NCI-H2196 treated with DMSO at 0.1 percent for 48 hours (cell line): ENCODE measurements around the gene C1RL.

ENCODE experiments used
- DNase-seq: peaks from one replicate; lab custom pipeline; 2025; ENCODE audit not compliant: unreplicated experiment; lab: John Stamatoyannopoulos, UW

Gene C1RL

GRCh38 chr12:7093486-7093885 lies 15.5 kb downstream of the C1RL start:
- no peak for DNase-seq

GRCh38 chr12:7092986-7093460 lies 16.0 kb downstream of the C1RL start:
- DNase-seq, result no peak

GRCh38 chr12:7092229-7092985 lies 16.6 kb downstream of the C1RL start, which contains the start of gene C1R:
C1R (minus strand) TSS chr12:7092445; CDS start chr12:7092388, 57 bp downstream.
- DNase-seq, result no peak

- DNase-seq, result no peak
Measured at GRCh38 chr12:7091660-7092228, 17.3 kb downstream of the C1RL start.

GRCh38 chr12:7091171-7091570 lies 17.8 kb downstream of the C1RL start:
- DNase-seq, result no peak

GRCh38 chr12:7090222-7090998 lies 18.6 kb downstream of the C1RL start:
- DNase-seq, result no peak

- DNase-seq, result no peak
Measured at GRCh38 chr12:7089196-7089871, 19.7 kb downstream of the C1RL start.

GRCh38 chr12:7083125-7083524 lies 25.9 kb downstream of the C1RL start:
- no peak for DNase-seq

GRCh38 chr12:7081037-7081436 lies 28.0 kb downstream of the C1RL start:
- no peak for DNase-seq

GRCh38 chr12:7079826-7080125 lies 29.2 kb downstream of the C1RL start:
- DNase-seq, result no peak

- no peak for DNase-seq
Measured at GRCh38 chr12:7078163-7078562, 30.9 kb downstream of the C1RL start.

- no peak for DNase-seq
Measured at GRCh38 chr12:7076493-7076892, 32.5 kb downstream of the C1RL start.

GRCh38 chr12:7075939-7076338 lies 33.1 kb downstream of the C1RL start:
- DNase-seq, result no peak

- no peak for DNase-seq
Measured at GRCh38 chr12:7075518-7075917, 33.5 kb downstream of the C1RL start.

- DNase-seq, result no peak
Measured at GRCh38 chr12:7073946-7074345, 35.1 kb downstream of the C1RL start.

GRCh38 chr12:7072554-7072953 lies 36.5 kb downstream of the C1RL start:
- DNase-seq, result no peak

GRCh38 chr12:7072035-7072434 lies 37.0 kb downstream of the C1RL start:
- DNase-seq, result no peak

GRCh38 chr12:7069386-7069785 lies 39.6 kb downstream of the C1RL start:
- DNase-seq, result no peak

GRCh38 chr12:7068994-7069346 lies 40.0 kb downstream of the C1RL start:
- no peak for DNase-seq

- DNase-seq, result no peak
Measured at GRCh38 chr12:7068240-7068993, 40.6 kb downstream of the C1RL start.

GRCh38 chr12:7067096-7067495 lies 41.9 kb downstream of the C1RL start:
- DNase-seq, result no peak
